Measurements from ENCODE around the gene BZW1.

Gene BZW1

DNA sequence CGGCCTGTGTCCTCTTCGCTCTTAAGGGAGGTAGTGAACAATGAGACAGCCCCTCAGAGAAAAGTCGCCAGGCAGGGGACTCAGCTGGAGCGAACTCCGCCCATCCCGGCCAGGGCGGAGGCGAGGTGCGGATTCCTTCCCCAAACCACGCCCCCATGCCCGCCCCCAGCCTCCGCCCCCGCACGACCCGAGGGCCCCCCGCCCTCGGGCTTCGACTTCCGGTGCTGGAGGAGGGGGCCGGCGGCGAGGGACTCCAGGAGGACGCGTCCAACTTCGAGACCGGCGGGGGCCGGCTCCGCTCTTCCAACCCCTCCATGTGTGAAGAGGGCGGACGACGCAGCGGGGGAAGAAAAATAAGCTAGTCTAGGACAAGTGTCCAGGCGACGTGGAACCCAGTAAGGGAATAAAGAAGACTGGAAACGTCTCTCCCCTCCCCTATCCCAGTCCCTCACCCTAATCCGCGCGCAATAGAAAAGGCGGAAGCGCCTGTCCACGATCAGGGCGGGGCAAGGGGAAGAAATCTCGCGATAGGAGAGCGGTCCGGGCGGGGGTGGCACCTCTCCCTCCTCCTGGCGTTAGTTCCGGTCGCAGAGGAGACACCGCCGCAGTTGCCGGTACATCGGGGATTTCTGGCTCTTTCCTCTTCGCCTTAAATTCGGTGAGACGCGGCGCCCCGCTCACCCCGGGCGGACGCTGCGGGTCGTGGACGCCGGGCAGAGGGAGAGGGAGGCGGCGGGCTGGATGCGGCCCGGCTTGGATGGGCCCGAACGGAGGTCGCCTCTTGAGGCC is at the start of gene BZW1:
TSS of gene BZW1 (plus strand) at position 578 of the 789 bp plus-strand sequence. CDS start 1,308 bp downstream, outside the sequence.
- Histone ChIP-seq H3K9ac (ENCODE audit: low read depth, low read length) (peak within 1 kb of the TSS; percentile 85), H3K36me3 (ENCODE audit: insufficient read depth, low read length) (peaks cover 22% of the 10 kb centered on the region), H3K9me3 (ENCODE audit: control insufficient read depth, insufficient read depth, low read length) (no peaks in the 10 kb centered on the region), H3K4me1 (ENCODE audit: insufficient read depth, low read length) (no peaks in the 10 kb centered on the region)

DNA sequence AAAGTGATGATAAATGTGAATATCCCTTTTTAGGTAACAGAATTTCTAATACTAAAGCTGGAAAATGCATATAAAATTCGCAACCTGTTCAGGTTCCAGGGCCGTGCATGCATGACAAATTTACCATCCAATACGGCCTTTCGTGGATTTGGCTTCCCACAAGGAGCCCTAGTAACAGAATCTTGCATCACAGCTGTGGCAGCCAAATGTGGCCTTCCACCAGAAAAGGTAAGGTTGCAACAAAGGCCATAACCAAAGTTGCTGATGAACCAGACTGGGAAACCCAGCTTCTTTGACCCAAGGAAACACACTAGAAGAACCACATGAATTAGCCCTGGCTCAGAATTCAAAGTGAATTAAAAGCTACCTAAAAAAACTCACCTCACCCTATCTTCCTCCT is 49.6 kb upstream of the BZW1 start:
- Histone ChIP-seq H3K9ac (ENCODE audit: low read depth, low read length) (no peak overlapping the region), H3K9me3 (ENCODE audit: control insufficient read depth, insufficient read depth, low read length) (no peaks in the 10 kb centered on the region), H3K4me1 (ENCODE audit: insufficient read depth, low read length) (peaks cover 12% of the 10 kb centered on the region), H3K36me3 (ENCODE audit: insufficient read depth, low read length) (no peaks in the 10 kb centered on the region)

GRCh38 chr2:200763422-200763821 is 48.3 kb upstream of the BZW1 start:
- H3K9ac ChIP-seq (ENCODE audit: low read depth, low read length), result no peak overlapping the region
- no peaks in the 10 kb centered on the region for H3K36me3 ChIP-seq (ENCODE audit: insufficient read depth, low read length)
- peaks cover 7% of the 10 kb centered on the region; the same call in 1 of the 2 replicates for H3K4me1 ChIP-seq (ENCODE audit: insufficient read depth, low read length)
- no peaks in the 10 kb centered on the region for H3K9me3 ChIP-seq (ENCODE audit: control insufficient read depth, insufficient read depth, low read length)

DNA sequence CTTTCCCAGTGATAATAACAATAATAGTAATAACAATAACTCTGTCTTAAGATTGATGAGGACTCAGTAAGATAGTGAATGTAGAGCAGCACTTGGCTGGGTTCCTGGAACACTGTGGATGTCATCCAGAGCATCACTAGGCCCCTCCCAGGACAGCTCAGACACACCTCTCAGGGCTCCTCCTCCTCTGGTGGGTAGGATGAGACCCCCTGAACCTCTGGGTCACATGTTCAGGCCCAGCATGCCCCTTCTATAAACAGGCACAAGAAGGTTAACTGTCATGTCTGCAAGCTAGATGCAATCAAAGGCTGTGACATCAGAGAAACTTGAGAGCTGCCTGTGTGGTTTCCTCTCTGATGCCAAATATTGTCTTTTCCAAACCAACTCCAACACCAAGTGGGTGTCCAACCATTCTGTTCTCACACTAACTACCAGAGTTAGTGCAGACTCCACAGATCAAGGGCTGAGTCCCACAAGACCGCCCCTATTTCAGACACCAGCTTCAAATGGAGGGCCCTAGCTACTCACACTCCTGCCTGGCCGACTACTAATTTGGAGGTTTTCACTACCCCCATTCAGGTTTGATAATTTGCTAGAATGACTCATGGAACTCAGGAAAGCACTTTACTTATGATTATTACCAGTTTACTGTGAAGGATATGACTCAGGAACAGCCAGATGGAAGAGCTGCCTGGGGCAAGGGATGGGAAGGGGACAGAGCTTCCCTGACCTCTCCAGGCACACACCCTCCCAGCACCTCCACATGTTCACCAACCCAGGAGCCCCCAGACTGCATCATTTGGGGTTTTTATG is 46.4 kb upstream of the BZW1 start:
- no peaks in the 10 kb centered on the region for H3K9me3 ChIP-seq (ENCODE audit: control insufficient read depth, insufficient read depth, low read length)
- no peaks in the 10 kb centered on the region for H3K36me3 ChIP-seq (ENCODE audit: insufficient read depth, low read length)
- no peak overlapping the region for H3K9ac ChIP-seq (ENCODE audit: low read depth, low read length)
- H3K4me1 ChIP-seq (ENCODE audit: insufficient read depth, low read length), result peaks cover 7% of the 10 kb centered on the region; the same call in 1 of the 2 replicates

- no peaks in the 10 kb centered on the region for H3K9me3 ChIP-seq (ENCODE audit: control insufficient read depth, insufficient read depth, low read length)
- H3K4me1 ChIP-seq (ENCODE audit: insufficient read depth, low read length), result peaks cover 5% of the 10 kb centered on the region; the same call in 1 of the 2 replicates
- no peaks in the 10 kb centered on the region for H3K36me3 ChIP-seq (ENCODE audit: insufficient read depth, low read length)
- H3K9ac ChIP-seq (ENCODE audit: low read depth, low read length), result no peak overlapping the region
These were observed 45.6 kb upstream of the BZW1 start for GRCh38 chr2:200765995-200766660.

GRCh38 chr2:200767111-200767885 is 44.4 kb upstream of the BZW1 start:
- Histone ChIP-seq H3K4me1 (ENCODE audit: insufficient read depth, low read length) (peaks cover 2% of the 10 kb centered on the region; the same call in 1 of the 2 replicates), H3K9ac (ENCODE audit: low read depth, low read length) (no peak overlapping the region), H3K36me3 (ENCODE audit: insufficient read depth, low read length) (no peaks in the 10 kb centered on the region), H3K9me3 (ENCODE audit: control insufficient read depth, insufficient read depth, low read length) (no peaks in the 10 kb centered on the region)

DNA sequence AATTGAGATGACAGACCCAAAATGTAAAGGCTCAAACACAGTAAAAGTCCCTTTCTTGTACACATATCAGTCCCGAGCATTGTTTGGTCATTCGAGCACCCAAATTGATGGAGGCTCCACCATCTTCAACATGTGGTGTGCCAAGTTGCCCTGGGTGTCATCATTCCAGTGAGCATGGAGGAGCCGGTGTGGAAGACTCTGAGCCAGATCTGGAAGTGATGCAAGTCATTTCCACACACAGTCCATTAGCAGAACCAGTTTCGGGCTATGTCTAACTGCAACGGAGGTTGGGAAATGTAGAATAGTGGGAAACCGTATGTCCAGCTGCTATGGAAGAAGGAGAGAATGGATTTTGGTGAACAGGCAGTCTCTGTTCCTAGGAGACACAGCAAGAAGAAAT is 40.9 kb upstream of the BZW1 start:
- H3K9ac ChIP-seq (ENCODE audit: low read depth, low read length), result no peak overlapping the region
- H3K36me3 ChIP-seq (ENCODE audit: insufficient read depth, low read length), result no peaks in the 10 kb centered on the region
- H3K9me3 ChIP-seq (ENCODE audit: control insufficient read depth, insufficient read depth, low read length), result no peaks in the 10 kb centered on the region
- H3K4me1 ChIP-seq (ENCODE audit: insufficient read depth, low read length), result peaks cover 1% of the 10 kb centered on the region; the same call in 1 of the 2 replicates

- Histone ChIP-seq H3K9me3 (ENCODE audit: control insufficient read depth, insufficient read depth, low read length) (no peaks in the 10 kb centered on the region), H3K9ac (ENCODE audit: low read depth, low read length) (no peak overlapping the region), H3K36me3 (ENCODE audit: insufficient read depth, low read length) (no peaks in the 10 kb centered on the region), H3K4me1 (ENCODE audit: insufficient read depth, low read length) (no peaks in the 10 kb centered on the region)
These were observed 39.1 kb upstream of the BZW1 start for GRCh38 chr2:200772620-200773019.

- Histone ChIP-seq H3K36me3 (ENCODE audit: insufficient read depth, low read length) (no peaks in the 10 kb centered on the region), H3K9me3 (ENCODE audit: control insufficient read depth, insufficient read depth, low read length) (no peaks in the 10 kb centered on the region), H3K4me1 (ENCODE audit: insufficient read depth, low read length) (no peaks in the 10 kb centered on the region), H3K9ac (ENCODE audit: low read depth, low read length) (no peak overlapping the region)
These were observed 38.6 kb upstream of the BZW1 start for GRCh38 chr2:200773083-200773482.

GRCh38 chr2:200774920-200775319 is 36.8 kb upstream of the BZW1 start:
- no peaks in the 10 kb centered on the region for H3K4me1 ChIP-seq (ENCODE audit: insufficient read depth, low read length)
- no peaks in the 10 kb centered on the region for H3K9me3 ChIP-seq (ENCODE audit: control insufficient read depth, insufficient read depth, low read length)
- no peak overlapping the region for H3K9ac ChIP-seq (ENCODE audit: low read depth, low read length)
- H3K36me3 ChIP-seq (ENCODE audit: insufficient read depth, low read length), result no peaks in the 10 kb centered on the region

- Histone ChIP-seq H3K9ac (ENCODE audit: low read depth, low read length) (no peak overlapping the region), H3K4me1 (ENCODE audit: insufficient read depth, low read length) (no peaks in the 10 kb centered on the region)
These were observed 34.4 kb upstream of the BZW1 start for GRCh38 chr2:200777275-200777674.

DNA sequence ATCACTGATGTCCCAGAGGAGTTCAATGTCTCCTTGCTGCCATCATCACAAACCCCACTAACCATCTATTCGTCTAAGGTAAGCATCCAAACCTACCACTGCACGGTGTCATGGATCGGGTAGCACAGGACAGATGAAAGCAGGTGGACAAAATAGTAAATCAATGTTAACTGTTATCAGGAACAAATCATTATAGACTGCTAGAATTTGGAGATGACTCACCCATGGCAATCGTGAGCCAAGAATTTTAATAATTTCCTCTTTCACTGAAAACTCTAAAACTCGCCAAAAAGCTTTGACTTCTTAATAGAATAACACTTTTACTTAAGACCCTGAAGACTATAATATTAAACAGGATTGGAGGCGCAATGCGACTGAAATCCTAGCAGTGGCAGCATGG is 33.7 kb upstream of the BZW1 start:
- no peak overlapping the region for H3K9ac ChIP-seq (ENCODE audit: low read depth, low read length)
- H3K4me1 ChIP-seq (ENCODE audit: insufficient read depth, low read length), result no peaks in the 10 kb centered on the region
- H3K36me3 ChIP-seq (ENCODE audit: insufficient read depth, low read length), result no peaks in the 10 kb centered on the region
- H3K9me3 ChIP-seq (ENCODE audit: control insufficient read depth, insufficient read depth, low read length), result no peaks in the 10 kb centered on the region

More at GRCh38 chr2:200777275-200777674, 34.4 kb upstream of the BZW1 start:
- Histone ChIP-seq H3K36me3 (ENCODE audit: insufficient read depth, low read length) (no peaks in the 10 kb centered on the region), H3K9me3 (ENCODE audit: control insufficient read depth, insufficient read depth, low read length) (no peaks in the 10 kb centered on the region)

DNA sequence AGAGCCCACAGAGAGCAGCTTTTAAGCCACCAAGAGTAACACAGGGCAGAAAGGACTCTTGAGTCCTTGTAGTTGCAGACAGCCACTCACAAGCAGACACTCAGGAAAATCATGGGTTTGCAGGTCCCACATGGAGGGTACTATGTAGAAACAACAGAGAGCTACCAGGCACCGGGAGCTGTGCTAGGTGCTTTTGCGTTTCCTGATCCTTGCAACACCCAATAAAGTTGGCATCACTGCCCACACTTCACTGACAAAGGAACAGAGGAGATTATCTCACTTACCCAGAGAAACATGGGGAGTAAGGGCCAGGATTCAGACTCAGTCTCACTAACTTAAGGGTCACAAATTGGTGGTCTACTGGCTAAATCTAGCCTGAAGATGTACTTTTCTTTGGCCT is 32.5 kb upstream of the BZW1 start:
- Histone ChIP-seq H3K4me1 (ENCODE audit: insufficient read depth, low read length) (no peaks in the 10 kb centered on the region), H3K9ac (ENCODE audit: low read depth, low read length) (no peak overlapping the region), H3K36me3 (ENCODE audit: insufficient read depth, low read length) (no peaks in the 10 kb centered on the region), H3K9me3 (ENCODE audit: control insufficient read depth, insufficient read depth, low read length) (no peaks in the 10 kb centered on the region)

DNA sequence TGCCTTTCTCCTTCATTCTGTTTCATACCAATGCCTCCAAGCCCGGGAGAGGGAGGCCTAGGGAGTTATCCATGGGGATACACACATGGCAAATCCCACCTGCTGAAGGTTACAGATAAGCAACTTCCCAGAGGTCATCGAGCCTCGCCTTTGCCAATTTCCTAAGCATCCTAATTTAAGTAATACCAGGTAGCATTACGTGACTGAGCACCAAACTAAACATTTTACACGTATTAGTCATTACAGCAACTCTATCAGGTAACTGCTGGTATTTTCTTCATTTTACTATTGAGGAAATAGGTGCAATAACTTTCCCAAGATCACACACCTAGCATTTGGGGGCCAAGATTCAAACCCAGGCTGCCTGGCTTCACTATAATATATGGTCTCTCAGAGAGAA is 30.1 kb upstream of the BZW1 start:
- no peaks in the 10 kb centered on the region for H3K36me3 ChIP-seq (ENCODE audit: insufficient read depth, low read length)
- no peaks in the 10 kb centered on the region for H3K9me3 ChIP-seq (ENCODE audit: control insufficient read depth, insufficient read depth, low read length)
- H3K9ac ChIP-seq (ENCODE audit: low read depth, low read length), result no peak overlapping the region
- no peaks in the 10 kb centered on the region for H3K4me1 ChIP-seq (ENCODE audit: insufficient read depth, low read length)
